22Rv1 (cell line): ENCODE data around the gene TFPI.
A peak's percentile ranks its signal among the peaks of the same experiment; 100 is the strongest.

Source experiments
- H3K27ac ChIP-seq: fragments of 450-650 bp; 2 replicates; pipeline ENCODE4 v1.5.1; 2017
- CTCF ChIP-seq: fragments of 450-650 bp; IDR thresholded peaks from 2 replicates; pipeline ENCODE4 v1.5.1; 2017; ENCODE audit warnings: mild to moderate bottlenecking
- ZFX ChIP-seq: fragments of 450-650 bp; IDR thresholded peaks from 2 replicates; pipeline ENCODE4 v1.6.1; 2017; ENCODE audit warnings: antibody characterized with exemption, borderline replicate concordance

TFPI gene

GRCh38 chr2:187547353-187547979 is 6.8 kb downstream of the TFPI start:
- H3K27ac ChIP-seq: no peak overlapping the region
- TF ChIP-seq ZFX (no peak), CTCF (no peak)

DNA sequence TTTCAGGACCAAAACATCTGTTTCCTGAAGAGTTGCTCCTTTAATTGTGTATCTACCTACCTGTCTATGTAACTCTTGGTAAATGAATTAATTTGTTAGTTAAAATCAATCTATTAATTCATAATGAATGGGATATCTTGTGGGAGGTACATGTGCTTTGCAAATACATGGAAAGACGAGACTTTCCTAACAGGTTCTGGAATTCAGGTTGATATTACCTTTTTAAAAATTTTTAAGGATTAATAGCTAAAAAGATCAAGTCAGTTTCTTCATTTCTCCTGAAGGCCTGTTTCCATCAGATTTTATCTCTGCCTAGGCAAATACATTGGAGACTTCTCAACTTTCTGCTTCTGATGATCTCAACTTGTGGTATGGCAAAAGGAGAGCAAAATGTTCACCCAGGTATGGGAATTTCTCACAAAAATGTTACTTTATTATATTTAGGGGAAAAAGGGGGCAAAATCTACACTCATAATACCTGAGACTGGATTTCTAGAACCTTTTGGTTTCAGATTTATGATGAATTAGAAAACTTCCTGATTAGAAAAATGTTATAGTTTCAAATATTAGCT is 7.4 kb downstream of the TFPI start:
- TF ChIP-seq CTCF (no peak), ZFX (no peak)
- H3K27ac ChIP-seq: no peak overlapping the region

DNA sequence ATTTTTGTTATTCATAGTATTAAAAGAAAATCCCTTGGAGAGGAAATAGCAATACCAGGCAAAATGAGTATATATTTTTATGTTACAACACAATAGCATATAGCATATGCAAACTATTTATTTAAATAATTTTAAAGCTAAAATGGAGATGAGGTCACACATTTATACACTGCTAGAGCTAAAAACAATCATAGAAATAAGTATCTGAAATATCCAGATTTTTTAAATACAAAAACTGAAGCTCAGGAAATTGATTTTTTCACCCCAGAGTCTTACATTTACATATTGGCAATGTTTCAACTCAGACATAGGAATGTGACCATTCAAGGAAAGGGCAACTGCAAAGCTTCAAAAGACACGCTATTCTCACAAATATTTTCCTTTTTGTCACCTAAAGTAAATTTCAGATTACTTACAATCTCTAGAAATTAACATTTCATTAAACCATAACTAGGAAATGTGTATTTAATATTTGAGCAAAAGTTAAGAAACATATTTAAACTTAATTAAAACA is 8.9 kb downstream of the TFPI start:
- TF ChIP-seq ZFX (no peak), CTCF (no peak)
- no peak overlapping the region for H3K27ac ChIP-seq

DNA sequence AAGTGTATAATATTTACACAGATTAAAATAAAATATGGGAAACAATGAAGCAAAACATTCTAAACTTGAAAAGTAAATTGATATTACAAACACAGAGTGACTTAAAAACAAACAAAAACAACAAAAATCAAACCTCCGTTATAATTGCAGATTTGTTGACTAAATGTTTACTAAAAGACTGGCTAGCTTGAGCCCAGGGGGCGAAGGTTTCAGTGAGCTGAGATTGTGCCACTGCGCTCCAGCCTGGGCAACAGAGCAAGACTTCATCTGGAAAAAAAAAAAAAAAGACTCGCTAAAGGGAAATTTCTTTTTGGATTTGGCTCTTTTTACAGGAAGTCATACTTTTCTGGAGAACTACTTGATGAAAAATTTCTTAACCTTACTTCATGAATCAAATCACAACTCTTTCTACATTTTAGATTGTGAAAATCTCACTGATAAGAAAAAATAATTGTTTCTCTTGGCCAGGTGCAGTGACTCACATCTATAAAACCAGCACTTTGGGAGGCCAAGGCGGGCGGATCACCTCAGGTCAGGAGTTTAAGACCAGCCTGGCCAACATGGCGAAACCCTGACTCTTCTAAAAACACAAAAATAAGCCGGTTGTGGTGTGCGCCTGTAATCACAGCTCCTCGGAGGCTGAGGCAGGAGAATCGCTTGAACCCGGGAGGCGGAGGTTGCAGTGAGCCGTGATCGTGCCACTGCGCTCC is 9.7 kb downstream of the TFPI start:
- no peak for TF ChIP-seq ZFX
- no peak for TF ChIP-seq CTCF
- peak overlapping the region; percentile 23; the same call in 1 of the 2 replicates for H3K27ac ChIP-seq

DNA sequence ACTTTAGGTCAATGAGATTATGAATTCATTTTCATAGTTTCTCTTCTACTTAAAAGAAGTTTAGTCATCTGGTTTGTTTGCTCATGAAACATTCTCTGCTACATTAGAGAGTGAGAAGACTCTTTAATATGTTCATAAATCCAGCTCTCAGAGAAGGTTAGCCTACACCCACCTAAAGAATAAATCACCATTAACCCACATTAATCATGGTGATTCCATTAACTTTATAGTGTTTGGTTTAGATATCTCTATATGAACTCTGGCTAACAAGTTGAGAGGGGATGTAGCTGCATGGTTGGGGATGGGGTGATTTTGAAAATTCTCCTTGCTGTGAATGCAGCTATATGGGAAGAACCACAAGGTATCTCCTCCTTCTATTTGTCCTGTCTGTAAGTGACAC is 10.7 kb downstream of the TFPI start:
- peak overlapping the region; percentile 31; the same call in 1 of the 2 replicates for H3K27ac ChIP-seq

DNA sequence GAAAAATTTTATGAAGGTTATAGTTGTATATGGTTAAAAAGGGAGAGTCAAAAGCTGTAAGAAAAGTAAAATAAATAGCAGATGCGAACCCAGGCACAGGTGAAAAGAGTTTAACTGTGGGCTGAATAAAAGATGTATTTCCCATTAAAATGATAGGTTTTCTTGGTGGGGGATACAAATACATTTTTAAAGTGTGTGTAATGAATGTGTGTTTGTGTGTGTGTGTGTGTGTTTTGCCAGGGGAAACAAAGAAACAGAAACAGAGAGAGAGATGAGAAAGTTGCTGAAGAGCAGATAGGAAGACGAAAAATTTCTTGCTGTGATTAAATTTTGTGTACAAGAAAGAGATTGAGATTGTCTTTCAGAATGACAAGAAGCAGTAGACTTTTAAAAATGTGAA is 12.1 kb downstream of the TFPI start:
- peak overlapping the region; percentile 53 for H3K27ac ChIP-seq
- TF ChIP-seq ZFX (no peak), CTCF (no peak)

More for the DNA sequence above, 10.7 kb downstream of the TFPI start:
- TF ChIP-seq ZFX (no peak), CTCF (no peak)
